PFSK-1 (cell line): ENCODE results near the gene PABPN1.

Source experiments
- FOXP2 ChIP-seq: optimal IDR thresholded peaks from 2 replicates; pipeline ENCODE3; 2011; ENCODE audit warnings: borderline replicate concordance, control low read depth, inconsistent platforms; ENCODE audit not compliant: insufficient read depth; ENCODE audit errors: extremely low read length, extremely low read depth
- POLR2AphosphoS5 ChIP-seq: IDR thresholded peaks from 2 replicates; pipeline ENCODE4 v1.6.1; 2012; ENCODE audit warnings: low read depth, mild to moderate bottlenecking, control low read depth, low read length, moderate library complexity
- TF ChIP-seq, protein P1 (sequence below), 2 experiments: IDR thresholded peaks; 2 replicates each; pipeline versions ENCODE4 v1.6.1 to v1.8.0; 2011 to 2012; ENCODE audit warnings: low read depth in 2 of 2, low read length in 2 of 2, control low read depth in 1 of 2, inconsistent platforms in 1 of 2, mild to moderate bottlenecking in 1 of 2, moderate library complexity in 1 of 2; ENCODE audit not compliant: insufficient read depth in 1 of 2

- TF ChIP-seq POLR2AphosphoS5, result no peak
- no peak for TF ChIP-seq FOXP2
- TF ChIP-seq, protein P1, sequence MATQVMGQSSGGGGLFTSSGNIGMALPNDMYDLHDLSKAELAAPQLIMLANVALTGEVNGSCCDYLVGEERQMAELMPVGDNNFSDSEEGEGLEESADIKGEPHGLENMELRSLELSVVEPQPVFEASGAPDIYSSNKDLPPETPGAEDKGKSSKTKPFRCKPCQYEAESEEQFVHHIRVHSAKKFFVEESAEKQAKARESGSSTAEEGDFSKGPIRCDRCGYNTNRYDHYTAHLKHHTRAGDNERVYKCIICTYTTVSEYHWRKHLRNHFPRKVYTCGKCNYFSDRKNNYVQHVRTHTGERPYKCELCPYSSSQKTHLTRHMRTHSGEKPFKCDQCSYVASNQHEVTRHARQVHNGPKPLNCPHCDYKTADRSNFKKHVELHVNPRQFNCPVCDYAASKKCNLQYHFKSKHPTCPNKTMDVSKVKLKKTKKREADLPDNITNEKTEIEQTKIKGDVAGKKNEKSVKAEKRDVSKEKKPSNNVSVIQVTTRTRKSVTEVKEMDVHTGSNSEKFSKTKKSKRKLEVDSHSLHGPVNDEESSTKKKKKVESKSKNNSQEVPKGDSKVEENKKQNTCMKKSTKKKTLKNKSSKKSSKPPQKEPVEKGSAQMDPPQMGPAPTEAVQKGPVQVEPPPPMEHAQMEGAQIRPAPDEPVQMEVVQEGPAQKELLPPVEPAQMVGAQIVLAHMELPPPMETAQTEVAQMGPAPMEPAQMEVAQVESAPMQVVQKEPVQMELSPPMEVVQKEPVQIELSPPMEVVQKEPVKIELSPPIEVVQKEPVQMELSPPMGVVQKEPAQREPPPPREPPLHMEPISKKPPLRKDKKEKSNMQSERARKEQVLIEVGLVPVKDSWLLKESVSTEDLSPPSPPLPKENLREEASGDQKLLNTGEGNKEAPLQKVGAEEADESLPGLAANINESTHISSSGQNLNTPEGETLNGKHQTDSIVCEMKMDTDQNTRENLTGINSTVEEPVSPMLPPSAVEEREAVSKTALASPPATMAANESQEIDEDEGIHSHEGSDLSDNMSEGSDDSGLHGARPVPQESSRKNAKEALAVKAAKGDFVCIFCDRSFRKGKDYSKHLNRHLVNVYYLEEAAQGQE (IDR thresholded peaks at IDR 0.05; ENCODE audit: insufficient read depth in 1 of 2, low read depth in 2 of 2, low read length in 2 of 2), result no peak
Observed at GRCh38 chr14:23299986-23300686, 21.1 kb upstream of the PABPN1 start.
